ENCODE data around the gene TMEM37. TPM values are rescaled to one million over a fixed set of nuclear protein-coding genes. Genes with fewer than 3 reads are reported as not detected.

Gene TMEM37
- total RNA-seq, 1 experiment from 2014 or later, result 9.6 TPM

- TF ChIP-seq, protein P1, sequence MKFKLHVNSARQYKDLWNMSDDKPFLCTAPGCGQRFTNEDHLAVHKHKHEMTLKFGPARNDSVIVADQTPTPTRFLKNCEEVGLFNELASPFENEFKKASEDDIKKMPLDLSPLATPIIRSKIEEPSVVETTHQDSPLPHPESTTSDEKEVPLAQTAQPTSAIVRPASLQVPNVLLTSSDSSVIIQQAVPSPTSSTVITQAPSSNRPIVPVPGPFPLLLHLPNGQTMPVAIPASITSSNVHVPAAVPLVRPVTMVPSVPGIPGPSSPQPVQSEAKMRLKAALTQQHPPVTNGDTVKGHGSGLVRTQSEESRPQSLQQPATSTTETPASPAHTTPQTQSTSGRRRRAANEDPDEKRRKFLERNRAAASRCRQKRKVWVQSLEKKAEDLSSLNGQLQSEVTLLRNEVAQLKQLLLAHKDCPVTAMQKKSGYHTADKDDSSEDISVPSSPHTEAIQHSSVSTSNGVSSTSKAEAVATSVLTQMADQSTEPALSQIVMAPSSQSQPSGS (CRISPR knock-in tag; IDR thresholded peaks at IDR 0.05; ENCODE audit: borderline replicate concordance, low read depth), result no peak
- no peak for TF ChIP-seq AR (CRISPR knock-in tag; IDR thresholded peaks at IDR 0.05)
These were observed 41.1 kb downstream of the TMEM37 start (continued) for GRCh38 chr2:119472749-119473148.

DNA sequence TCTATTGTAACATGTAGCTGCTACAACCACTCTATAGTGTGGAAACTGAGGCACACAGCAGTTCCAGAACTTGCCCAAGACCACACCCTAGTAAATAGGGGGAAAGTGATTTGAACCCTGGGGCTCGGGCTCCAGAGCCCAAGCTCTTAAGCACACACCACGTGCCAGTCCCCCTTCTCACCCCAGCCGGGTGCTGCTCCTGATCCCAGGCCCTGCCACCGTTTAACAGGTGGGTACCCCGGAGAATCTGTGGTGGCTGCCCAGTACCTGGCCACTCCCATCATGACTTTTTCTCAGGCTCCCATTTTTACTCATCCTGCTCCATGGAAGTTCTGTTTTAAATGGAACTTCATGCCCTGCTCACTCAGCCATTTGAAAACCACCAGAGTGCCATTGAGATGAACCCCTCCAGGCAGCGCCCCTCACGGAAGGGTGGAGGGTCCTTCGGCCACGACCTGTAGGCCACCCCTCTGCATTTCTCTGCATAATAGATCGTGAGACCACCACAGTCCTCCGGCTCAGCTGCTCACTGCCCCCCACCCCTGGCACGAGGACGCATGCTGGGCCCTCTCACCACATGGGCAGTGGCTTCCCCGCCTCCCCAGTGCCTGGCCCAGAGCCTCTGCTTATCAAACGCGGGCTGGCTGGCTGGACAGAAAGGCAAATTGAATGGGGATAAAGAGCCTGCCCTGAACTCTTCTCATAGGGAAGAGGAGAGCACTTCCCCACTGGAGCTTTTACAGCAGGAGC is 42.1 kb downstream of the TMEM37 start:
- Mint-ChIP-seq H3K27me3 (ENCODE audit: low read depth) (no peaks in the 10 kb centered on the region), H3K4me1 (peaks cover 25% of the 10 kb centered on the region)

DNA sequence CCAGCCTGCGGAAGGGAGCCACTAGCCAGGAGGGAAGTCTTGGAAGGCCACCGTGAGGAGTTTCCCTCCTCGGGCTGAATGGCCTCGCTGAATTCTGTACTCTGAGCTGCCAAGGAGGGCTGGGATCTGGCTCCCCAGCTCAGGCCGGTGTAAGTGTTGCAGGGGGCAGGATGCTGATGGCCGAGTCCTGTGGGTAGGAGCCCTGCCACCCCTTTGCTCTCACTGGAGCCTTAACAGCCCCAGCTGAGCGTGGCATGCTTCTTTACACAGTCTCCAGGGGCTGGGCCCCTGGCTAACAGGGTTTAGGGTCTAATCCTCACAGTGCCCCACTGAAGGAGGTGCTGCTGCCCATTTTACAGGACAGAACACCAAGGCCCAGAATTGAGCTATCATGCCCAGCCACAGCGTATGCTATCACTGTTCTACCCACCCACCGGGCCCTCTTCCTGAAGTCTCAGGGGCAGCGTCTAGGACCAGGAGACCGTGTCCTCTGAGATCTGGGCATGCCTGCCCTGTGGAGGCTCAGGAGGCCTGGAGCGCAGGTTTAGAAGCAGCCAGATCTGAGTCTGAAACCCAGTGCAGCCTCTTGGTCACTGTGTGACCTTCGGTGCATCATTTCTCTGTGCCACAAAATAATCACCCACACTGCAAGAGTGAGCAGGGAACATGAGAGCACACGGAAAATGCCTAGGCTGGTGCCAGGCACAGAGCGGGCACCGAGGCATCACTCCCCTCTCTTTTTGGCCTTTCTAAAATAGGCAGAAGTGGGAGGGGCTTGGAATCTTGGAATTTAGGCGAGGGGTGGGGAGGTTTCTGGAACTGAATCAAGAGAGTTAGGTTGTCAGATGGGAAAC is 42.9 kb downstream of the TMEM37 start:
- H3K4me1 Mint-ChIP-seq, result peaks cover 21% of the 10 kb centered on the region
- ChIA-PET CTCF (interaction anchor here (0.5 to 3.9 kb wide), 13 partner anchors 11 to 700 kb away, joined by 3 to 145 read pairs (median 9); partner anchors contain the start of genes C2orf76, DBI and TMEM37), POLR2A (no interaction called here)
- DNase-seq (ENCODE audit: low spot score) (no peak), ATAC-seq (no peak)
- H3K36me3 Mint-ChIP-seq, result no peaks in the 10 kb centered on the region
- H3K27me3 Mint-ChIP-seq (ENCODE audit: low read depth), result no peaks in the 10 kb centered on the region
- no peak overlapping the region for H3K27ac Mint-ChIP-seq
- no peaks in the 10 kb centered on the region for H3K9me3 Mint-ChIP-seq
- no peak overlapping the region for H3K4me3 Mint-ChIP-seq
- TF ChIP-seq SOX15 (CRISPR knock-in tag; IDR thresholded peaks at IDR 0.05), result no peak
- TF ChIP-seq ETV6 (CRISPR knock-in tag; IDR thresholded peaks at IDR 0.05), result no peak
- no peak for TF ChIP-seq ATF1 (CRISPR knock-in tag; IDR thresholded peaks at IDR 0.05)
- no peak for TF ChIP-seq NFYB (CRISPR knock-in tag; conservative IDR thresholded peaks at IDR 0.05; ENCODE audit: low read depth)
- 0 out of 2 replicates have a peak, but pooled peaks have one; percentile 31 for TF ChIP-seq STAT6 (CRISPR knock-in tag; conservative IDR thresholded peaks at IDR 0.05; ENCODE audit: low read depth)

More for the DNA sequence above, 42.1 kb downstream of the TMEM37 start:
- Mint-ChIP-seq H3K9me3 (no peaks in the 10 kb centered on the region), H3K36me3 (no peaks in the 10 kb centered on the region), H3K4me3 (no peak overlapping the region), H3K27ac (no peak overlapping the region)
- TF ChIP-seq MYBL2 (CRISPR knock-in tag; IDR thresholded peaks at IDR 0.05) (no peak), EMX1 (CRISPR knock-in tag; IDR thresholded peaks at IDR 0.05) (no peak), CTCF (IDR thresholded peaks at IDR 0.05) (no peak), NR3C1 (CRISPR knock-in tag; conservative IDR thresholded peaks at IDR 0.05; ENCODE audit: low read depth) (no peak), NFYB (CRISPR knock-in tag; conservative IDR thresholded peaks at IDR 0.05; ENCODE audit: low read depth) (no peak), CREB1 (CRISPR knock-in tag; IDR thresholded peaks at IDR 0.05) (no peak), ETV6 (CRISPR knock-in tag; IDR thresholded peaks at IDR 0.05) (no peak), FOXK1 (CRISPR knock-in tag; IDR thresholded peaks at IDR 0.05) (no peak), SOX15 (CRISPR knock-in tag; IDR thresholded peaks at IDR 0.05) (no peak), IRF2 (CRISPR knock-in tag; IDR thresholded peaks at IDR 0.05; ENCODE audit: borderline replicate concordance, low read depth) (no peak), TEAD1 (CRISPR knock-in tag; IDR thresholded peaks at IDR 0.05) (no peak)
- TF ChIP-seq, protein P2, sequence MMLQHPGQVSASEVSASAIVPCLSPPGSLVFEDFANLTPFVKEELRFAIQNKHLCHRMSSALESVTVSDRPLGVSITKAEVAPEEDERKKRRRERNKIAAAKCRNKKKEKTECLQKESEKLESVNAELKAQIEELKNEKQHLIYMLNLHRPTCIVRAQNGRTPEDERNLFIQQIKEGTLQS (CRISPR knock-in tag; conservative IDR thresholded peaks at IDR 0.05), result no peak
- TF ChIP-seq, protein P3, sequence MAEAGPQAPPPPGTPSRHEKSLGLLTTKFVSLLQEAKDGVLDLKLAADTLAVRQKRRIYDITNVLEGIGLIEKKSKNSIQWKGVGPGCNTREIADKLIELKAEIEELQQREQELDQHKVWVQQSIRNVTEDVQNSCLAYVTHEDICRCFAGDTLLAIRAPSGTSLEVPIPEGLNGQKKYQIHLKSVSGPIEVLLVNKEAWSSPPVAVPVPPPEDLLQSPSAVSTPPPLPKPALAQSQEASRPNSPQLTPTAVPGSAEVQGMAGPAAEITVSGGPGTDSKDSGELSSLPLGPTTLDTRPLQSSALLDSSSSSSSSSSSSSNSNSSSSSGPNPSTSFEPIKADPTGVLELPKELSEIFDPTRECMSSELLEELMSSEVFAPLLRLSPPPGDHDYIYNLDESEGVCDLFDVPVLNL (CRISPR knock-in tag; IDR thresholded peaks at IDR 0.05; ENCODE audit: borderline replicate concordance, low read depth), result no peak
- ChIA-PET POLR2A (no interaction called here), CTCF (interaction anchor here (0.5 to 3.9 kb wide), 3 partner anchors 14 to 70 kb away, joined by 3 to 145 read pairs (median 8); no protein-coding TSS in a partner anchor)
- no peak for DNase-seq (ENCODE audit: low spot score)
- no peak for ATAC-seq

Measured in WTC11 (cell line).